ENCODE results near the gene TRPM7. TPM values are rescaled to one million over a fixed set of nuclear protein-coding genes. Genes with fewer than 3 reads are reported as not detected.

TRPM7 gene
- total and polyA plus RNA-seq, 4 donors, result 6.3 to 81.1 (median 24.0) TPM

GRCh38 chr15:50641318-50641717, 45.3 kb downstream of the TRPM7 start (continued):
- TF ChIP-seq MAX (IDR thresholded peaks at IDR 0.05) (no peak), JUND (IDR thresholded peaks at IDR 0.05) (no peak), YY1 (IDR thresholded peaks at IDR 0.05) (no peak), RAD21 (IDR thresholded peaks at IDR 0.05) (no peak), GABPA (IDR thresholded peaks at IDR 0.05 in 1 of 2, conservative IDR thresholded peaks at IDR 0.05 in 1 of 2) (no peak)

- H3K4me3 ChIP-seq (ENCODE audit: low read depth in 1 of 3, low read length in 3 of 3), result no peak overlapping the region
- no peaks in the 10 kb centered on the region for H3K27me3 ChIP-seq (ENCODE audit: control insufficient read depth in 4 of 4, insufficient read depth in 4 of 4, low read length in 3 of 4)
- TF ChIP-seq REST (IDR thresholded peaks at IDR 0.05), result no peak
- no peak for TF ChIP-seq RXRA (IDR thresholded peaks at IDR 0.05)
- no peak for TF ChIP-seq ATF3 (IDR thresholded peaks at IDR 0.05)
- no peak for TF ChIP-seq EGR1 (IDR thresholded peaks at IDR 0.05; ENCODE audit: low read depth in 2 of 2)
- no peak for TF ChIP-seq JUND (IDR thresholded peaks at IDR 0.05)
- TF ChIP-seq TAF1 (conservative IDR thresholded peaks at IDR 0.05), result no peak
- no peak for TF ChIP-seq FOXA1 (IDR thresholded peaks at IDR 0.05)
- no peak for TF ChIP-seq YY1 (IDR thresholded peaks at IDR 0.05)
- TF ChIP-seq RAD21 (IDR thresholded peaks at IDR 0.05), result no peak
- no peak for TF ChIP-seq GABPA (IDR thresholded peaks at IDR 0.05 in 1 of 2, conservative IDR thresholded peaks at IDR 0.05 in 1 of 2)
- no peak for TF ChIP-seq ZBTB33 (IDR thresholded peaks at IDR 0.05)
- TF ChIP-seq HNF4A (conservative IDR thresholded peaks at IDR 0.05), result no peak
- TF ChIP-seq NR2F2 (IDR thresholded peaks at IDR 0.05), result no peak
- H3K9ac ChIP-seq (ENCODE audit: low read depth in 1 of 2, low read length in 2 of 2), result no peak overlapping the region
- peaks cover 4 to 68% (median 53%) of the 10 kb centered on the region in 4 donors for H3K36me3 ChIP-seq (ENCODE audit: control insufficient read depth in 4 of 4, insufficient read depth in 3 of 4, low read depth in 1 of 4, low read length in 3 of 4)
- DNase-seq (ENCODE audit: low spot score), result no peak
- H3K4me1 ChIP-seq (ENCODE audit: control insufficient read depth in 4 of 4, insufficient read depth in 4 of 4, low read length in 3 of 4), result no peaks in the 10 kb centered on the region
- 99% methylated on average over 9 of the region's 9 CpGs for WGBS
- H3K9me3 ChIP-seq (ENCODE audit: control insufficient read depth in 4 of 4, low read length in 3 of 4), result no peaks in the 10 kb centered on the region
- H3K27ac ChIP-seq (ENCODE audit: low read depth in 1 of 2, low read length in 2 of 2), result no peak overlapping the region
These were observed 50.5 kb downstream of the TRPM7 start for GRCh38 chr15:50636146-50636545.

GRCh38 chr15:50633653-50634052, 52.9 kb downstream of the TRPM7 start:
- Histone ChIP-seq H3K9ac (ENCODE audit: low read depth in 1 of 2, low read length in 2 of 2) (no peak overlapping the region), H3K27ac (ENCODE audit: low read depth in 1 of 2, low read length in 2 of 2) (no peak overlapping the region), H3K4me1 (ENCODE audit: control insufficient read depth in 4 of 4, insufficient read depth in 4 of 4, low read length in 3 of 4) (no peaks in the 10 kb centered on the region), H3K27me3 (ENCODE audit: control insufficient read depth in 4 of 4, insufficient read depth in 4 of 4, low read length in 3 of 4) (no peaks in the 10 kb centered on the region), H3K36me3 (ENCODE audit: control insufficient read depth in 4 of 4, insufficient read depth in 3 of 4, low read depth in 1 of 4, low read length in 3 of 4) (peaks cover 3 to 71% (median 57%) of the 10 kb centered on the region in 4 donors), H3K4me3 (ENCODE audit: low read depth in 1 of 3, low read length in 3 of 3) (no peak overlapping the region), H3K9me3 (ENCODE audit: control insufficient read depth in 4 of 4, low read length in 3 of 4) (no peaks in the 10 kb centered on the region)
- WGBS, result 85% methylated on average over 3 of the region's 3 CpGs
- DNase-seq (ENCODE audit: low spot score), result no peak
- TF ChIP-seq FOXA2 (IDR thresholded peaks at IDR 0.05) (no peak), RXRA (IDR thresholded peaks at IDR 0.05) (no peak), YY1 (IDR thresholded peaks at IDR 0.05) (no peak), NR2F2 (IDR thresholded peaks at IDR 0.05) (no peak), HNF4G (IDR thresholded peaks at IDR 0.05) (no peak), REST (IDR thresholded peaks at IDR 0.05) (no peak), JUND (IDR thresholded peaks at IDR 0.05) (no peak), FOXA1 (IDR thresholded peaks at IDR 0.05) (no peak), HNF4A (conservative IDR thresholded peaks at IDR 0.05) (no peak), RAD21 (IDR thresholded peaks at IDR 0.05) (no peak), ZBTB33 (IDR thresholded peaks at IDR 0.05) (no peak)

Measured in liver (tissue), 9 donors.